GM12878 (cell line): ENCODE measurements around the gene ZDHHC21. TPM values are rescaled to one million over a fixed set of nuclear protein-coding genes. Genes with fewer than 3 reads are reported as not detected.

Source experiments
- ATAC-seq: fragments of 200-7000 bp; cut with Tn5 transposase; 3 replicates; pipeline ENCODE4 v1.9.1; 2020; ENCODE audit warnings: mild to moderate bottlenecking, moderate library complexity
- BruUV-seq: library from RNA; stranded (reverse); fragments of 400-500 nt; replicated peaks from 2 replicates; lab custom pipeline; 2021; lab: Mats Ljungman, UMichigan
- CTCF ChIA-PET: fragments of 300-600 bp; sonication (Branson Sonifier 250); formaldehyde crosslinking; extraction: SDS; loops from one replicate; lab custom pipeline; 2021; ENCODE audit warnings: inconsistent platforms; lab: Yijun Ruan, JAX
- POLR2A ChIA-PET: fragments of 350-600 bp; formaldehyde crosslinking; extraction: SDS; loops from one replicate; lab custom pipeline; 2021; ENCODE audit warnings: inconsistent platforms; lab: Charles Lee
- RAD21 ChIA-PET: fragments of 300-600 bp; sonication (Branson Sonifier 250); formaldehyde crosslinking; loops from one replicate; lab custom pipeline; 2023; ENCODE audit warnings: antibody characterized with exemption; ENCODE audit not compliant: unreplicated experiment; lab: Charles Lee
- SMC1A ChIA-PET: fragments of 300-600 bp; sonication (Branson Sonifier 250); formaldehyde crosslinking; loops from one replicate; lab custom pipeline; 2023; ENCODE audit not compliant: unreplicated experiment, uncharacterized antibody; lab: Charles Lee
- DNase-seq: peaks from one replicate; pipeline ENCODE4 v3.0.0-alpha.2; 2011; ENCODE audit warnings: low read depth, low spot score
- FAIRE-seq: peaks from 3 replicates; lab custom pipeline; 2011; peaks lifted over from hg19 to GRCh38; lab: Jason Lieb, UNC
- H2AFZ ChIP-seq: 2 replicates; pipeline ENCODE4 v1.6.0; 2011; ENCODE audit warnings: low read depth, low read length, control low read depth; ENCODE audit not compliant: control insufficient read depth
- H3K27ac ChIP-seq: 2 replicates; pipeline ENCODE4 v1.5.1; 2011; ENCODE audit warnings: control low read depth; ENCODE audit not compliant: control insufficient read depth, insufficient read depth
- H3K27me3 ChIP-seq, 2 experiments: replicated peaks in 1 of 2; 2 replicates each; pipeline versions ENCODE4 v1.6.0 to v1.6.1; 2011; ENCODE audit warnings: low read length in 1 of 2; ENCODE audit not compliant: control insufficient read depth in 2 of 2, insufficient read depth in 2 of 2
- H3K36me3 ChIP-seq, 2 experiments: 2 replicates each; pipeline ENCODE4 v1.5.1; 2011; ENCODE audit warnings: low read length in 1 of 2; ENCODE audit not compliant: control insufficient read depth in 2 of 2, insufficient read depth in 2 of 2
- H3K4me1 ChIP-seq: 2 replicates; pipeline ENCODE4 v1.6.1; 2011; ENCODE audit warnings: mild to moderate bottlenecking, low read length, moderate library complexity, mixed read lengths; ENCODE audit not compliant: control insufficient read depth, insufficient read depth
- H3K4me2 ChIP-seq: 2 replicates; pipeline ENCODE4 v1.6.0; 2011; ENCODE audit warnings: control low read depth; ENCODE audit not compliant: control insufficient read depth, insufficient read depth
- H3K4me3 ChIP-seq: fragments of 200-600 bp; sonication (generic); 2 replicates; pipeline ENCODE4 v1.5.1; 2016
- H3K79me2 ChIP-seq: 2 replicates; pipeline ENCODE4 v1.6.0; 2011; ENCODE audit warnings: low read length; ENCODE audit not compliant: control insufficient read depth, insufficient read depth
- H3K9ac ChIP-seq: 2 replicates; pipeline ENCODE4 v1.8.0; 2011; ENCODE audit warnings: low read length, control low read depth, mixed read lengths; ENCODE audit not compliant: control insufficient read depth, insufficient read depth
- H3K9me3 ChIP-seq: replicated peaks from 3 replicates; pipeline ENCODE4 v1.5.1; 2011; ENCODE audit warnings: mild to moderate bottlenecking, low read length; ENCODE audit not compliant: control insufficient read depth, insufficient read depth
- H4K20me1 ChIP-seq: 2 replicates; pipeline ENCODE4 v1.6.0; 2011; ENCODE audit not compliant: control insufficient read depth, insufficient read depth
- POU2F2 ChIP-seq: IDR thresholded peaks from 3 replicates; pipeline ENCODE4 v1.6.1; 2011; ENCODE audit warnings: low read depth, mild to moderate bottlenecking, low read length, borderline replicate concordance
- TAF1 ChIP-seq: IDR thresholded peaks from 2 replicates; pipeline ENCODE4 v1.6.1; 2011; ENCODE audit warnings: mild to moderate bottlenecking, low read depth, low read length, borderline replicate concordance
- ZNF207 ChIP-seq: fragments of 450-650 bp; IDR thresholded peaks from 2 replicates; pipeline ENCODE4 v1.6.1; 2014; ENCODE audit warnings: antibody characterized with exemption, mild to moderate bottlenecking, borderline replicate concordance
- WGBS: methylation state at CpG from one replicate; pipeline ENCODE4 v1.1.6; 2016; ENCODE audit warnings: low lambda C conversion rate; ENCODE audit not compliant: insufficient replicate concordance, insufficient coverage; ENCODE audit errors: missing lambda C conversion rate; 5-methylcytosine and 5-hydroxymethylcytosine counted together
- in situ Hi-C: fragments of 300-500 bp; cut with MboI; formaldehyde crosslinking; loops from 9 replicates; pipeline ENCODE4 v1.14.3; 2018; ENCODE audit warnings: mixed read lengths
- intact Hi-C: fragments of 100-400 bp; cut with micrococcal nuclease; formaldehyde crosslinking; loops from one replicate; pipeline ENCODE4 v1.14.2; 2022; ENCODE audit not compliant: unreplicated experiment
- polyA plus RNA-seq, 11 experiments: library from polyadenylated mRNA; depleted of rRNA in 4 of 11; unstranded in 6 of 11; stranded (reverse) in 5 of 11; fragments of >200 nt; fragmentation: Nextera tagmentation in 4 of 11; fragmentation: Illumina TruSeq in 1 of 11; extraction: Ambion mirVana in 4 of 11; extraction: Trizol in 1 of 11; gene quantifications; 1 replicate in 1 of 11; 2 replicates in 10 of 11; pipeline versions ENCODE4 v1.2.1 to v1.2.3, GENCODE V29; 2011 to 2016; ENCODE audit warnings: inconsistent platforms in 2 of 11, missing spikeins in 2 of 11, low read depth in 1 of 11
- total RNA-seq, 4 experiments: library from RNA; depleted of rRNA in 3 of 4; stranded (reverse); fragments of >200 nt in 3 of 4; fragmentation: Illumina TruSeq in 1 of 4; extraction: Trizol in 1 of 4; gene quantifications; 2 replicates each; pipeline versions ENCODE4 v1.2.1 to v1.2.3, GENCODE V29; 2013 to 2021
- TF ChIP-seq, protein P1 (sequence below): fragments of 450-650 bp; formaldehyde crosslinking; IDR thresholded peaks from 2 replicates; pipeline ENCODE4 v1.4.0; 2022; ENCODE audit warnings: mild to moderate bottlenecking, moderate library complexity

Gene ZDHHC21
- total and polyA plus RNA-seq, 10 of the 15 experiments (the other 5 are each of a cell fraction or from before 2014, with no cell fraction given): 2.6 to 14.6 (median 9.1) TPM

DNA sequence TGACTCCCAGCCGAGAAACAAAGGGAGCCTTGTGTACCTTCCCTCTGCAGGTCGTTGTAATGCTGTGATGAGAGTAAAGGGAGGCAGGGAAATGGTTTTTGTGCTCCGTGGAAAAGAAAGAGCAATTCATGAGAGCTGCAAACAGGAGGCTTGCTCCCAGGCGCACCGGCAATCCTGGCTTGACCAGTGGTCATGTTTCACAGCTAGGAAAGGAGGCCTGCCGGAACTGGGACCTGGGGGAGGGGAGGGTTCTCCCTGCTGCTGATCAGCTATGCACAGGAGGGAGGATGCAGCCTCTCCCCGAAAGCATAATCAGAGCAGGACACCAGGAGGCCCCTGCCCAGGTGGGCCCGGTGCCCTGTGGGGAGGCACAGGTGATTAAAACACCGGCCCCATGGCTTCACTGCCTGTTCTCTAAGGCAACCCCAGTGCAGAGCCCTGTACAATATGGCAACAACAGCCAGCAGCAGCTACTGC lies 131.3 kb downstream of the ZDHHC21 start:
- no peak for ATAC-seq
- in situ Hi-C loops: no loop called here
- no peak overlapping the region for H3K9ac ChIP-seq
- intact Hi-C loops: no loop called here
- TF ChIP-seq POU2F2 (no peak), ZNF207 (no peak), TAF1 (no peak)
- TF ChIP-seq, protein P1, sequence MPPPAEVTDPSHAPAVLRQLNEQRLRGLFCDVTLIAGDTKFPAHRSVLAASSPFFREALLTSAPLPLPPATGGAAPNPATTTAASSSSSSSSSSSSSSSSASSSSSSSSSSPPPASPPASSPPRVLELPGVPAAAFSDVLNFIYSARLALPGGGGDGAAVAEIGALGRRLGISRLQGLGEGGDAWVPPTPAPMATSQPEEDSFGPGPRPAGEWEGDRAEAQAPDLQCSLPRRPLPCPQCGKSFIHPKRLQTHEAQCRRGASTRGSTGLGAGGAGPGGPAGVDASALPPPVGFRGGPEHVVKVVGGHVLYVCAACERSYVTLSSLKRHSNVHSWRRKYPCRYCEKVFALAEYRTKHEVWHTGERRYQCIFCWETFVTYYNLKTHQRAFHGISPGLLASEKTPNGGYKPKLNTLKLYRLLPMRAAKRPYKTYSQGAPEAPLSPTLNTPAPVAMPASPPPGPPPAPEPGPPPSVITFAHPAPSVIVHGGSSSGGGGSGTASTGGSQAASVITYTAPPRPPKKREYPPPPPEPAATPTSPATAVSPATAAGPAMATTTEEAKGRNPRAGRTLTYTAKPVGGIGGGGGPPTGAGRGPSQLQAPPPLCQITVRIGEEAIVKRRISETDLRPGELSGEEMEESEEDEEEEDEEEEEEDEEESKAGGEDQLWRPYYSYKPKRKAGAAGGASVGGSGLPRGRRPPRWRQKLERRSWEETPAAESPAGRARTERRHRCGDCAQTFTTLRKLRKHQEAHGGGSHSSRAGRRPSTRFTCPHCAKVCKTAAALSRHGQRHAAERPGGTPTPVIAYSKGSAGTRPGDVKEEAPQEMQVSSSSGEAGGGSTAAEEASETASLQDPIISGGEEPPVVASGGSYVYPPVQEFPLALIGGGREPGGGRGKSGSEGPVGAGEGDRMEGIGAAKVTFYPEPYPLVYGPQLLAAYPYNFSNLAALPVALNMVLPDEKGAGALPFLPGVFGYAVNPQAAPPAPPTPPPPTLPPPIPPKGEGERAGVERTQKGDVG: no peak
- TF ChIP-seq, all 136 proteins: peak for 0
- Histone ChIP-seq H3K79me2 (no peaks in the 10 kb centered on the region), H3K36me3 (no peaks in the 10 kb centered on the region), H4K20me1 (no peaks in the 10 kb centered on the region), H3K9me3 (no peaks in the 10 kb centered on the region; the same call in 2 of the 3 replicates), H3K4me3 (no peak overlapping the region), H3K27ac (no peak overlapping the region), H3K4me2 (no peak overlapping the region), H3K27me3 (no peaks in the 10 kb centered on the region), H2AFZ (no peak overlapping the region), H3K4me1 (no peaks in the 10 kb centered on the region)
- DNase-seq (no peak), FAIRE-seq (no peak)
- CTCF ChIA-PET: no interaction called here
- BruUV-seq: no TSS peak
- SMC1A ChIA-PET: interaction anchor here (1.0 to 1.1 kb wide), 2 partner anchors 12 to 23 kb away, joined by 3 read pairs; no protein-coding TSS in a partner anchor
- WGBS: 64% methylated on average over 9 of the region's 9 CpGs
- RAD21 ChIA-PET: no interaction called here
- POLR2A ChIA-PET: no interaction called here

Other genes starting within 250 kb of the ZDHHC21 start
- not detected in 2 replicates for gene CER1, start 29.3 kb upstream of the ZDHHC21 start, total RNA-seq (2014; rRNA removed)
- not detected in 2 replicates for gene CER1, start 29.3 kb upstream of the ZDHHC21 start, total RNA-seq (2014; rRNA removed; fragmentation: Illumina TruSeq; extraction: Trizol)
- not detected in 2 replicates for gene CER1, start 29.3 kb upstream of the ZDHHC21 start, total RNA-seq (2021)
- gene CER1, start 29.3 kb upstream of the ZDHHC21 start, polyA plus RNA-seq (2011; rRNA removed): not detected in 2 replicates
- gene CER1, start 29.3 kb upstream of the ZDHHC21 start, polyA plus RNA-seq (2014; fragmentation: Illumina TruSeq; extraction: Trizol): not detected in 2 replicates
- not detected for gene CER1, start 29.3 kb upstream of the ZDHHC21 start, polyA plus RNA-seq (2014; fragmentation: Nextera tagmentation; extraction: Ambion mirVana)
- not detected in 2 replicates for gene CER1, start 29.3 kb upstream of the ZDHHC21 start, polyA plus RNA-seq (2014; rRNA removed)
- not detected for gene CER1, start 29.3 kb upstream of the ZDHHC21 start, polyA plus RNA-seq (2016; fragmentation: Nextera tagmentation; extraction: Ambion mirVana)
- not detected in 2 replicates for gene FREM1, start 217.0 kb upstream of the ZDHHC21 start, total RNA-seq (2014; rRNA removed)
- not detected in 2 replicates for gene FREM1, start 217.0 kb upstream of the ZDHHC21 start, total RNA-seq (2014; rRNA removed; fragmentation: Illumina TruSeq; extraction: Trizol)
- gene FREM1, start 217.0 kb upstream of the ZDHHC21 start, total RNA-seq (2021): 0.08 and 0.11 TPM in 2 replicates
- 0.16 and 0.17 TPM in 2 replicates for gene FREM1, start 217.0 kb upstream of the ZDHHC21 start, polyA plus RNA-seq (2011; rRNA removed)
- not detected in 2 replicates for gene FREM1, start 217.0 kb upstream of the ZDHHC21 start, polyA plus RNA-seq (2014; fragmentation: Illumina TruSeq; extraction: Trizol)
- not detected for gene FREM1, start 217.0 kb upstream of the ZDHHC21 start, polyA plus RNA-seq (2014; fragmentation: Nextera tagmentation; extraction: Ambion mirVana)
- gene FREM1, start 217.0 kb upstream of the ZDHHC21 start, polyA plus RNA-seq (2014; rRNA removed): 0.01 TPM in 2 replicates
- gene FREM1, start 217.0 kb upstream of the ZDHHC21 start, polyA plus RNA-seq (2016; fragmentation: Nextera tagmentation; extraction: Ambion mirVana): not detected